H9 (cell line): ENCODE measurements around the gene DDX24. TPM values are rescaled to one million over a fixed set of nuclear protein-coding genes. Genes with fewer than 3 reads are reported as not detected.

ENCODE experiments used
- DNase-seq: peaks from one replicate; pipeline ENCODE4 v3.0.0-alpha.2; 2017
- H2AFZ ChIP-seq: one replicate; pipeline ENCODE4 v1.6.1; 2013; ENCODE audit warnings: mild to moderate bottlenecking, low read length, control low read depth, moderate library complexity
- H2AK5ac ChIP-seq: 2 replicates; pipeline ENCODE4 v1.6.1; 2013; ENCODE audit warnings: low read length, control low read depth, mixed read lengths; ENCODE audit not compliant: insufficient read length
- H2BK120ac ChIP-seq: one replicate; pipeline ENCODE4 v1.6.1; 2013; ENCODE audit warnings: low read depth, mild to moderate bottlenecking, low read length, control low read depth, inconsistent platforms; ENCODE audit not compliant: poor library complexity, severe bottlenecking
- H2BK12ac ChIP-seq: 2 replicates; pipeline ENCODE4 v1.6.1; 2013; ENCODE audit warnings: low read length, control low read depth, mixed read lengths, low read depth; ENCODE audit not compliant: insufficient read length
- H2BK15ac ChIP-seq: 2 replicates; pipeline ENCODE4 v1.6.1; 2013; ENCODE audit warnings: low read depth, low read length, control low read depth
- H2BK20ac ChIP-seq: one replicate; pipeline ENCODE4 v1.6.1; 2013; ENCODE audit warnings: low read depth, mild to moderate bottlenecking, low read length, control low read depth, inconsistent platforms; ENCODE audit not compliant: poor library complexity, severe bottlenecking
- H2BK5ac ChIP-seq: 2 replicates; pipeline ENCODE4 v1.6.1; 2013; ENCODE audit warnings: low read length, control low read depth, mixed read lengths; ENCODE audit not compliant: insufficient read length
- H3K14ac ChIP-seq: 2 replicates; pipeline ENCODE4 v1.6.1; 2013; ENCODE audit warnings: low read length, control low read depth; ENCODE audit not compliant: insufficient read depth
- H3K18ac ChIP-seq: 2 replicates; pipeline ENCODE4 v1.6.1; 2013; ENCODE audit warnings: low read depth, mild to moderate bottlenecking, mixed read lengths, low read length, control low read depth; ENCODE audit not compliant: insufficient read length
- H3K23ac ChIP-seq: 2 replicates; pipeline ENCODE4 v1.6.1; 2013; ENCODE audit warnings: low read length, control low read depth, mixed read lengths, low read depth; ENCODE audit not compliant: insufficient read length
- H3K23me2 ChIP-seq: 2 replicates; pipeline ENCODE4 v1.6.1; 2013; ENCODE audit warnings: low read depth, mild to moderate bottlenecking, mixed read lengths, low read length, control low read depth; ENCODE audit not compliant: insufficient read length, poor library complexity, severe bottlenecking
- H3K27ac ChIP-seq: 2 replicates; pipeline ENCODE4 v1.5.1; 2013; ENCODE audit warnings: low read length, control low read depth, mixed read lengths, low read depth; ENCODE audit not compliant: insufficient read length
- H3K27me3 ChIP-seq: 2 replicates; pipeline ENCODE4 v1.6.1; 2013; ENCODE audit warnings: low read length, control low read depth, inconsistent platforms; ENCODE audit not compliant: insufficient read depth
- H3K4ac ChIP-seq: 2 replicates; pipeline ENCODE4 v1.6.1; 2013; ENCODE audit warnings: low read depth, mild to moderate bottlenecking, control low read depth, inconsistent platforms, low read length, moderate library complexity
- H3K4me1 ChIP-seq: 2 replicates; pipeline ENCODE4 v1.6.1; 2013; ENCODE audit warnings: low read length, control low read depth, inconsistent platforms; ENCODE audit not compliant: insufficient read depth
- H3K4me2 ChIP-seq: 2 replicates; pipeline ENCODE4 v1.6.1; 2013; ENCODE audit warnings: low read length, control low read depth, mixed read lengths; ENCODE audit not compliant: insufficient read length, insufficient read depth
- H3K56ac ChIP-seq: 2 replicates; pipeline ENCODE4 v1.6.1; 2013; ENCODE audit warnings: low read depth, mild to moderate bottlenecking, mixed read lengths, low read length, control low read depth; ENCODE audit not compliant: insufficient read length
- H3K79me1 ChIP-seq: 2 replicates; pipeline ENCODE4 v1.6.1; 2013; ENCODE audit warnings: low read depth, mild to moderate bottlenecking, moderate library complexity, low read length, control low read depth, inconsistent platforms; ENCODE audit not compliant: insufficient read depth, poor library complexity, severe bottlenecking
- H3K79me2 ChIP-seq: 2 replicates; pipeline ENCODE4 v1.6.1; 2013; ENCODE audit warnings: low read length, control low read depth, inconsistent platforms; ENCODE audit not compliant: insufficient read depth
- H3K9ac ChIP-seq: 2 replicates; pipeline ENCODE4 v1.6.1; 2013; ENCODE audit warnings: low read length, control low read depth, mixed read lengths; ENCODE audit not compliant: insufficient read length; ENCODE audit errors: extremely low read depth
- H3K9me3 ChIP-seq: one replicate; pipeline ENCODE4 v1.6.1; 2013; ENCODE audit warnings: low read depth, low read length, inconsistent platforms; ENCODE audit not compliant: control insufficient read depth
- H3T11ph ChIP-seq: one replicate; pipeline ENCODE4 v1.6.1; 2013; ENCODE audit warnings: mild to moderate bottlenecking, low read length, control low read depth, inconsistent platforms
- H4K20me1 ChIP-seq: one replicate; pipeline ENCODE4 v1.6.1; 2013; ENCODE audit not compliant: control insufficient read depth, insufficient read length, insufficient read depth
- H4K5ac ChIP-seq: 2 replicates; pipeline ENCODE4 v1.6.1; 2013; ENCODE audit warnings: low read depth, mild to moderate bottlenecking, mixed read lengths, low read length, control low read depth; ENCODE audit not compliant: insufficient read length
- H4K8ac ChIP-seq: replicated peaks from 2 replicates; pipeline ENCODE4 v1.6.1; 2013; ENCODE audit warnings: low read length, control low read depth, mixed read lengths, low read depth; ENCODE audit not compliant: insufficient read length
- H4K91ac ChIP-seq: 2 replicates; pipeline ENCODE4 v1.6.1; 2013; ENCODE audit warnings: low read depth, mild to moderate bottlenecking, moderate library complexity, mixed read lengths, low read length, control low read depth; ENCODE audit not compliant: insufficient read length
- H3K27ac Mint-ChIP-seq, 3 experiments: 2 replicates in 2 of 3; 3 replicates in 1 of 3; pipeline ENCODE4 v1.8.0; 2020 to 2021; ENCODE audit warnings: mixed read lengths in 3 of 3, mild to moderate bottlenecking in 1 of 3, moderate library complexity in 1 of 3
- H3K27me3 Mint-ChIP-seq: 2 replicates; pipeline ENCODE4 v1.8.0; 2021; ENCODE audit warnings: low read depth, mild to moderate bottlenecking, moderate library complexity, mixed read lengths
- H3K36me3 Mint-ChIP-seq, 3 experiments: 2 replicates in 2 of 3; 3 replicates in 1 of 3; pipeline ENCODE4 v1.8.0; 2020 to 2021; ENCODE audit warnings: low read depth in 3 of 3, mixed read lengths in 3 of 3; ENCODE audit not compliant: insufficient read depth in 1 of 3
- H3K4me1 Mint-ChIP-seq, 2 experiments: 2 replicates each; pipeline ENCODE4 v1.8.0; 2020; ENCODE audit warnings: mixed read lengths in 2 of 2
- H3K4me3 Mint-ChIP-seq, 2 experiments: 2 replicates in 1 of 2; 3 replicates in 1 of 2; pipeline ENCODE4 v1.8.0; 2020 to 2021; ENCODE audit warnings: mild to moderate bottlenecking in 2 of 2, mixed read lengths in 2 of 2, moderate library complexity in 1 of 2
- H3K9me3 Mint-ChIP-seq, 2 experiments: 2 replicates in 1 of 2; 3 replicates in 1 of 2; pipeline ENCODE4 v1.8.0; 2020; ENCODE audit warnings: mild to moderate bottlenecking in 2 of 2, mixed read lengths in 2 of 2, moderate library complexity in 1 of 2
- WGBS: extraction: QIAGEN DNeasy Blood & Tissue Kit; methylation state at CpG from one replicate; pipeline ENCODE4 v1.1.7; 2013; ENCODE audit warnings: missing lambda C conversion rate, low lambda C conversion rate, mixed read lengths; ENCODE audit not compliant: insufficient read length; ENCODE audit errors: extremely low coverage; 5-methylcytosine and 5-hydroxymethylcytosine counted together
- total RNA-seq: library from RNA; stranded (reverse); gene quantifications from 2 replicates; pipeline ENCODE4 v1.2.1, GENCODE V29; 2021
- TF ChIP-seq, protein P1 (sequence below): fragments of 200-600 bp; sonication (generic); conservative IDR thresholded peaks from 3 replicates; pipeline ENCODE4 v1.8.0; 2021; ENCODE audit warnings: antibody characterized with exemption, mild to moderate bottlenecking

Gene DDX24
- total RNA-seq, 1 experiment from 2014 or later, result 172 TPM

- Histone ChIP-seq H3K56ac (no peak overlapping the region), H3K79me1 (no peaks in the 10 kb centered on the region), H4K8ac (no peak overlapping the region), H4K20me1 (no peaks in the 10 kb centered on the region), H3K23ac (no peak overlapping the region), H4K5ac (no peak overlapping the region), H2BK120ac (no peak overlapping the region), H3K23me2 (no peaks in the 10 kb centered on the region), H2BK5ac (no peak overlapping the region), H3K4ac (no peak overlapping the region), H3K4me2 (no peak overlapping the region), H3K9ac (no peak overlapping the region), H2BK15ac (no peak overlapping the region), H3K14ac (no peak overlapping the region), H3K79me2 (no peaks in the 10 kb centered on the region), H2BK12ac (no peak overlapping the region), H3K4me1 (no peaks in the 10 kb centered on the region), H2BK20ac (no peak overlapping the region), H3K27me3 (no peaks in the 10 kb centered on the region), H2AFZ (no peak overlapping the region), H3K27ac (no peak overlapping the region), H4K91ac (no peak overlapping the region), H3T11ph (no peak overlapping the region), H3K9me3 (no peaks in the 10 kb centered on the region), H3K18ac (no peak overlapping the region), H2AK5ac (no peak overlapping the region)
- Mint-ChIP-seq H3K36me3 (peaks cover 3 to 58% (median 42%) of the 10 kb centered on the region in 3 experiments), H3K27ac (0 out of 7 replicates have a peak overlapping the region, but pooled peaks of 1 of the 3 experiments have one; percentile 17), H3K9me3 (no peaks in the 10 kb centered on the region), H3K4me1 (peaks cover 0 to 7% of the 10 kb centered on the region in 2 experiments; a peak in 2 of 4 replicates), H3K4me3 (no peak overlapping the region), H3K27me3 (no peaks in the 10 kb centered on the region)
- no peak for DNase-seq
- WGBS, result no CpG with 5 or more reads among the region's 8 CpGs
- TF ChIP-seq, protein P1, sequence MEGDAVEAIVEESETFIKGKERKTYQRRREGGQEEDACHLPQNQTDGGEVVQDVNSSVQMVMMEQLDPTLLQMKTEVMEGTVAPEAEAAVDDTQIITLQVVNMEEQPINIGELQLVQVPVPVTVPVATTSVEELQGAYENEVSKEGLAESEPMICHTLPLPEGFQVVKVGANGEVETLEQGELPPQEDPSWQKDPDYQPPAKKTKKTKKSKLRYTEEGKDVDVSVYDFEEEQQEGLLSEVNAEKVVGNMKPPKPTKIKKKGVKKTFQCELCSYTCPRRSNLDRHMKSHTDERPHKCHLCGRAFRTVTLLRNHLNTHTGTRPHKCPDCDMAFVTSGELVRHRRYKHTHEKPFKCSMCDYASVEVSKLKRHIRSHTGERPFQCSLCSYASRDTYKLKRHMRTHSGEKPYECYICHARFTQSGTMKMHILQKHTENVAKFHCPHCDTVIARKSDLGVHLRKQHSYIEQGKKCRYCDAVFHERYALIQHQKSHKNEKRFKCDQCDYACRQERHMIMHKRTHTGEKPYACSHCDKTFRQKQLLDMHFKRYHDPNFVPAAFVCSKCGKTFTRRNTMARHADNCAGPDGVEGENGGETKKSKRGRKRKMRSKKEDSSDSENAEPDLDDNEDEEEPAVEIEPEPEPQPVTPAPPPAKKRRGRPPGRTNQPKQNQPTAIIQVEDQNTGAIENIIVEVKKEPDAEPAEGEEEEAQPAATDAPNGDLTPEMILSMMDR, result no peak
Measured at GRCh38 chr14:94045101-94045500, 35.9 kb downstream of the DDX24 start.
